Neural progenitor cell (in vitro differentiated cells): ENCODE results near the gene ABCC1.

Experiments
- EZH2 ChIP-seq: fragments of 200-600 bp; sonication (generic); IDR thresholded peaks from 2 replicates; pipeline ENCODE4 v1.6.1; 2017; ENCODE audit warnings: antibody characterized with exemption, mild to moderate bottlenecking, moderate library complexity
- TF ChIP-seq, protein P1 (sequence below): fragments of 200-600 bp; sonication (generic); IDR thresholded peaks from 2 replicates; pipeline ENCODE4 v1.5.1; 2017; ENCODE audit warnings: antibody characterized with exemption, mild to moderate bottlenecking

GRCh38 chr16:16021646-16021987, 72.2 kb downstream of the ABCC1 start:
- TF ChIP-seq, protein P1, sequence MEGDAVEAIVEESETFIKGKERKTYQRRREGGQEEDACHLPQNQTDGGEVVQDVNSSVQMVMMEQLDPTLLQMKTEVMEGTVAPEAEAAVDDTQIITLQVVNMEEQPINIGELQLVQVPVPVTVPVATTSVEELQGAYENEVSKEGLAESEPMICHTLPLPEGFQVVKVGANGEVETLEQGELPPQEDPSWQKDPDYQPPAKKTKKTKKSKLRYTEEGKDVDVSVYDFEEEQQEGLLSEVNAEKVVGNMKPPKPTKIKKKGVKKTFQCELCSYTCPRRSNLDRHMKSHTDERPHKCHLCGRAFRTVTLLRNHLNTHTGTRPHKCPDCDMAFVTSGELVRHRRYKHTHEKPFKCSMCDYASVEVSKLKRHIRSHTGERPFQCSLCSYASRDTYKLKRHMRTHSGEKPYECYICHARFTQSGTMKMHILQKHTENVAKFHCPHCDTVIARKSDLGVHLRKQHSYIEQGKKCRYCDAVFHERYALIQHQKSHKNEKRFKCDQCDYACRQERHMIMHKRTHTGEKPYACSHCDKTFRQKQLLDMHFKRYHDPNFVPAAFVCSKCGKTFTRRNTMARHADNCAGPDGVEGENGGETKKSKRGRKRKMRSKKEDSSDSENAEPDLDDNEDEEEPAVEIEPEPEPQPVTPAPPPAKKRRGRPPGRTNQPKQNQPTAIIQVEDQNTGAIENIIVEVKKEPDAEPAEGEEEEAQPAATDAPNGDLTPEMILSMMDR: no peak
- no peak for TF ChIP-seq EZH2
